NCI-H2081 (cell line): Measurements from ENCODE around the gene ALOX5.
A peak's percentile ranks its signal among the peaks of the same experiment; 100 is the strongest.
"Not testable (repeated sequence)": the region's sequence is repeated elsewhere in the genome, so short reads cannot be mapped to it uniquely, and the experiment has no call there.

ENCODE experiments used
- DNase-seq, 2 experiments: peaks; one replicate each; lab custom pipeline; 2025; lab: John Stamatoyannopoulos, UW

Gene ALOX5

GRCh38 chr10:45404770-45405120, 30.7 kb downstream of the ALOX5 start:
- no peak for DNase-seq

GRCh38 chr10:45407542-45407941, 33.5 kb downstream of the ALOX5 start:
- DNase-seq, result no peak

GRCh38 chr10:45408421-45409319, 34.7 kb downstream of the ALOX5 start:
- no peak for DNase-seq

GRCh38 chr10:45409347-45409746, 35.3 kb downstream of the ALOX5 start:
- DNase-seq, result not testable (repeated sequence)

- DNase-seq, result no peak
Observed at GRCh38 chr10:45409782-45410181, 35.8 kb downstream of the ALOX5 start.

- no peak for DNase-seq
Observed at GRCh38 chr10:45410489-45410806, 36.4 kb downstream of the ALOX5 start.

- DNase-seq, result no peak
Observed at GRCh38 chr10:45410807-45411606, 37.0 kb downstream of the ALOX5 start.

- no peak for DNase-seq
Observed at GRCh38 chr10:45411607-45411940, 37.6 kb downstream of the ALOX5 start.

- DNase-seq, result not testable (repeated sequence)
Observed at GRCh38 chr10:45415062-45415461, 41.0 kb downstream of the ALOX5 start.

- no peak for DNase-seq
Observed at GRCh38 chr10:45416603-45417002, 42.6 kb downstream of the ALOX5 start.

GRCh38 chr10:45417746-45418145, 43.7 kb downstream of the ALOX5 start:
- no peak for DNase-seq

- DNase-seq, result no peak
Observed at GRCh38 chr10:45418417-45418848, 44.4 kb downstream of the ALOX5 start.

GRCh38 chr10:45418849-45419675, 45.0 kb downstream of the ALOX5 start:
- DNase-seq, result no peak

GRCh38 chr10:45419676-45420025, 45.6 kb downstream of the ALOX5 start:
- DNase-seq, result no peak

- peak; percentile 57 to 81 for DNase-seq
Observed at GRCh38 chr10:45420453-45421192, 46.6 kb downstream of the ALOX5 start.

GRCh38 chr10:45421221-45422097, 47.4 kb downstream of the ALOX5 start:
- no peak for DNase-seq

GRCh38 chr10:45422207-45422865, 48.3 kb downstream of the ALOX5 start:
- no peak for DNase-seq

- DNase-seq, result no peak
Observed at GRCh38 chr10:45422866-45423659, 49.0 kb downstream of the ALOX5 start.

GRCh38 chr10:45423976-45424499, 50.0 kb downstream of the ALOX5 start:
- no peak for DNase-seq
